C4-2B (cell line): ENCODE data around the gene ANO3.
"Not testable (repeated sequence)": the region's sequence is repeated elsewhere in the genome, so short reads cannot be mapped to it uniquely, and the experiment has no call there.

Source experiments
- CTCF ChIP-seq: fragments of 450-650 bp; conservative IDR thresholded peaks from 2 replicates; pipeline ENCODE4 v1.5.1; 2017; ENCODE audit warnings: mild to moderate bottlenecking
- ZFX ChIP-seq: fragments of 450-650 bp; IDR thresholded peaks from 2 replicates; pipeline ENCODE4 v1.6.1; 2017

- TF ChIP-seq CTCF, ZFX: not testable (repeated sequence)
Observed at GRCh38 chr11:26597049-26597689, 265.2 kb downstream of the ANO3 start.
